ENCODE data around the gene UBA7. TPM values are rescaled to one million over a fixed set of nuclear protein-coding genes. Genes with fewer than 3 reads are reported as not detected.
"Not testable (repeated sequence)": the region's sequence is repeated elsewhere in the genome, so short reads cannot be mapped to it uniquely, and the experiment has no call there.

The UBA7 gene
- total RNA-seq, 2 experiments from 2014 or later, result 93.5 to 97.7 TPM

GRCh38 chr3:49790626-49791411 lies 22.9 kb downstream of the UBA7 start:
- no peaks in the 10 kb centered on the region for H3K9me3 Mint-ChIP-seq
- H3K4me1 Mint-ChIP-seq (ENCODE audit: low read depth), result peaks cover 10% of the 10 kb centered on the region
- H3K27ac Mint-ChIP-seq, result no peak overlapping the region
- CTCF ChIA-PET, result interaction anchor here (0.6 to 0.7 kb wide), 2 partner anchors 16 to 49 kb away, joined by 4 read pairs; no protein-coding TSS in a partner anchor
- DNase-seq, result no peak
- H3K4me3 Mint-ChIP-seq, result no peak overlapping the region
- H3K36me3 Mint-ChIP-seq (ENCODE audit: low read depth), result no peaks in the 10 kb centered on the region
- H3K27me3 Mint-ChIP-seq (ENCODE audit: low read depth), result no peaks in the 10 kb centered on the region
- intact Hi-C loops (cut with micrococcal nuclease), result no loop called here

GRCh38 chr3:49788056-49788455 lies 25.7 kb downstream of the UBA7 start:
- Mint-ChIP-seq H3K4me3 (no peak overlapping the region), H3K36me3 (ENCODE audit: low read depth) (peaks cover 11% of the 10 kb centered on the region), H3K4me1 (ENCODE audit: low read depth) (peaks cover 23% of the 10 kb centered on the region), H3K27ac (no peak overlapping the region), H3K27me3 (ENCODE audit: low read depth) (no peaks in the 10 kb centered on the region), H3K9me3 (no peaks in the 10 kb centered on the region)
- no peak for DNase-seq
- intact Hi-C loops (cut with micrococcal nuclease), result loop anchor here (5.0 kb wide), 1 partner anchor 766 kb away; the partner anchor contains the start of gene NDUFAF3
- CTCF ChIA-PET, result interaction anchor here (1.2 to 2.9 kb wide), 3 partner anchors 14 to 52 kb away, joined by 5 to 17 read pairs (median 6); no protein-coding TSS in a partner anchor

GRCh38 chr3:49787536-49787935 lies 26.2 kb downstream of the UBA7 start:
- Mint-ChIP-seq H3K27ac (no peak overlapping the region), H3K4me3 (peak overlapping the region; percentile 83), H3K27me3 (ENCODE audit: low read depth) (no peaks in the 10 kb centered on the region), H3K36me3 (ENCODE audit: low read depth) (peaks cover 11% of the 10 kb centered on the region), H3K4me1 (ENCODE audit: low read depth) (peaks cover 23% of the 10 kb centered on the region), H3K9me3 (no peaks in the 10 kb centered on the region)
- CTCF ChIA-PET, result interaction anchor here (1.2 to 2.9 kb wide), 4 partner anchors 15 to 247 kb away, joined by 3 to 17 read pairs (median 6); no protein-coding TSS in a partner anchor
- intact Hi-C loops (cut with micrococcal nuclease), result loop anchor here (5.0 kb wide), 1 partner anchor 765 kb away; the partner anchor contains the start of gene NDUFAF3
- no peak for DNase-seq

DNA sequence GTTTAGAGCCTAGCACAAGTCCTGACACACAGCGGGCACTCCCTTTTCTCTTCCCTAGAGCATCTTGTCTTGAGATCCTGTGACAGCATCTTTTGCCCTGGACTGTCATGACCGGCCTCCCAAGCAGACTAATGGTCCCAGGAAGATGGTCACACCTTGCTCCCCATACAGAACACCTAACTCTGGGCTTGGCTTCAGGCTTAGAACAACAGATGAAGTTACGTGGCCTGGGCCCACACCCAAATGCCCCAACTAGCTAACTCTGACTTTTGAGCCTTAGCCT lies 26.6 kb downstream of the UBA7 start:
- CTCF ChIA-PET, result interaction anchor here (1.2 to 2.9 kb wide), 4 partner anchors 14 to 247 kb away, joined by 3 to 17 read pairs (median 6); no protein-coding TSS in a partner anchor
- H3K4me3 Mint-ChIP-seq, result peak overlapping the region; percentile 83

DNA sequence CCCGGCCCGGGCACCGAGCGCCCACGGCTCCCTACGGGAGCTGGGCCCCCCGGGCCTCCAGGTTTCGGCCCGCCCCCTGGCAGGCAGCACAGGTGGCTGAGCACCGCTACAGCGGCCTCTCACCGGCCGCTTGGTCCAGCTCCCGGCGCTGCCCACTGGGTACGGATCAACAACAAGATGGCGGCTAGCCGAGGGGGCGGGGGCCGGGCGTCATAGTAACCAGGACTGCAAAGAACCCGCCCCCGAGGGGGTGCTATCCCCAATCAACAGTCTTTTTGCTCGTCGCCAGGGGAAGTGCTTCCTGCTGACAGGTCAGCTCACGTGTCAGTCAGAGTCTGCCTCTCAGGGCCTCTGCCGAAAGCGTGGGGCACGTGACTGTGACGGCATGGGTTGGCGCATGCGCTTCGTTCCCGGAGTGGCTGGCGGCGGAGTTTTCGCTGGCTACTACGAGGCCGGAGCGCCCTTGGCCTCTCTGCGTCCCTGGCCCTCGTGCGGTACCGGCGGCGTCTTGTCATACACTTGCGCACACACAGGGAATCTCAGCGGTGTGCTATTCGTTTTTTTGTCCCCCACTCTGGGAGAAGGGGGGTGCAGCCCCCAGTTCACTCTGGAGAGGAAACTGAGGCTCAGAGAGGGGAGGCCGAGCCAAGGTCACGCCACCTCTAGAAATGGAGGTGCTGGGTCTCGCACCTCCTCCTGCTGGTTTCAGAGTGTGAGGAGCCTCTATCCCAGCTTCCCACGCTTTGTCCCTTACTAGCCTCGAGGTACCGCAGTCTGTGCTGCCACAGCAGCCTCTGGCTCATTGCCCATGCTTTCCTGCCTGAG lies 27.2 kb downstream of the UBA7 start, which contains the start of gene IP6K1:
Gene IP6K1, minus strand, starts transcription at position 186 of the 825 bp plus-strand sequence. CDS start 38,502 bp downstream, outside the sequence.
- Mint-ChIP-seq H3K9me3 (no peaks in the 10 kb centered on the region), H3K27me3 (ENCODE audit: low read depth) (no peaks in the 10 kb centered on the region), H3K4me1 (ENCODE audit: low read depth) (peaks cover 28% of the 10 kb centered on the region), H3K4me3 (peak within 1 kb of the TSS; percentile 83), H3K27ac (peak within 1 kb of the TSS; percentile 86), H3K36me3 (ENCODE audit: low read depth) (peaks cover 14% of the 10 kb centered on the region)
- CTCF ChIA-PET, result interaction anchor here (1.2 to 2.9 kb wide), 4 partner anchors 14 to 246 kb away, joined by 3 to 17 read pairs (median 4); no protein-coding TSS in a partner anchor
- intact Hi-C loops (cut with micrococcal nuclease), result loop anchor here (1.0 to 5.0 kb wide), 7 partner anchors 27 to 764 kb away; partner anchors contain the start of genes AMIGO3, APEH, IFRD2 and NDUFAF3
- DNase-seq, result peak; percentile 100

More for the DNA sequence above, 26.6 kb downstream of the UBA7 start:
- peaks cover 14% of the 10 kb centered on the region for H3K36me3 Mint-ChIP-seq (ENCODE audit: low read depth)
- H3K9me3 Mint-ChIP-seq, result no peaks in the 10 kb centered on the region
- intact Hi-C loops (cut with micrococcal nuclease), result loop anchor here (5.0 kb wide), 1 partner anchor 765 kb away; the partner anchor contains the start of gene NDUFAF3
- no peak for DNase-seq
- H3K4me1 Mint-ChIP-seq (ENCODE audit: low read depth), result peaks cover 27% of the 10 kb centered on the region
- H3K27me3 Mint-ChIP-seq (ENCODE audit: low read depth), result no peaks in the 10 kb centered on the region
- H3K27ac Mint-ChIP-seq, result peak overlapping the region; percentile 86

GRCh38 chr3:49785565-49786356 lies 28.0 kb downstream of the UBA7 start:
- peak overlapping the region; percentile 83 for H3K4me3 Mint-ChIP-seq
- DNase-seq, result peak; percentile 45
- CTCF ChIA-PET, result interaction anchor here (1.4 to 2.9 kb wide), 3 partner anchors 41 to 246 kb away, joined by 3 to 17 read pairs (median 3); no protein-coding TSS in a partner anchor
- no peaks in the 10 kb centered on the region for H3K9me3 Mint-ChIP-seq
- H3K36me3 Mint-ChIP-seq (ENCODE audit: low read depth), result peaks cover 16% of the 10 kb centered on the region
- no peaks in the 10 kb centered on the region for H3K27me3 Mint-ChIP-seq (ENCODE audit: low read depth)
- H3K4me1 Mint-ChIP-seq (ENCODE audit: low read depth), result peaks cover 36% of the 10 kb centered on the region
- H3K27ac Mint-ChIP-seq, result peak overlapping the region; percentile 75
- intact Hi-C loops (cut with micrococcal nuclease), result loop anchor here (1.0 to 5.0 kb wide), 7 partner anchors 28 to 763 kb away; partner anchors contain the start of genes AMIGO3, APEH, IFRD2 and NDUFAF3

- CTCF ChIA-PET, result interaction anchor here (0.6 to 1.3 kb wide), 3 partner anchors 63 to 243 kb away, joined by 3 to 4 read pairs (median 3); no protein-coding TSS in a partner anchor
- intact Hi-C loops (cut with micrococcal nuclease); H3K4me3 Mint-ChIP-seq; H3K27ac Mint-ChIP-seq; H3K9me3 Mint-ChIP-seq; DNase-seq; H3K27me3 Mint-ChIP-seq (ENCODE audit: low read depth): not testable (repeated sequence)
- Mint-ChIP-seq H3K36me3 (ENCODE audit: low read depth) (peaks cover 19% of the 10 kb centered on the region), H3K4me1 (ENCODE audit: low read depth) (peaks cover 49% of the 10 kb centered on the region)
These were observed 31.5 kb downstream of the UBA7 start for GRCh38 chr3:49782277-49782676.

DNA sequence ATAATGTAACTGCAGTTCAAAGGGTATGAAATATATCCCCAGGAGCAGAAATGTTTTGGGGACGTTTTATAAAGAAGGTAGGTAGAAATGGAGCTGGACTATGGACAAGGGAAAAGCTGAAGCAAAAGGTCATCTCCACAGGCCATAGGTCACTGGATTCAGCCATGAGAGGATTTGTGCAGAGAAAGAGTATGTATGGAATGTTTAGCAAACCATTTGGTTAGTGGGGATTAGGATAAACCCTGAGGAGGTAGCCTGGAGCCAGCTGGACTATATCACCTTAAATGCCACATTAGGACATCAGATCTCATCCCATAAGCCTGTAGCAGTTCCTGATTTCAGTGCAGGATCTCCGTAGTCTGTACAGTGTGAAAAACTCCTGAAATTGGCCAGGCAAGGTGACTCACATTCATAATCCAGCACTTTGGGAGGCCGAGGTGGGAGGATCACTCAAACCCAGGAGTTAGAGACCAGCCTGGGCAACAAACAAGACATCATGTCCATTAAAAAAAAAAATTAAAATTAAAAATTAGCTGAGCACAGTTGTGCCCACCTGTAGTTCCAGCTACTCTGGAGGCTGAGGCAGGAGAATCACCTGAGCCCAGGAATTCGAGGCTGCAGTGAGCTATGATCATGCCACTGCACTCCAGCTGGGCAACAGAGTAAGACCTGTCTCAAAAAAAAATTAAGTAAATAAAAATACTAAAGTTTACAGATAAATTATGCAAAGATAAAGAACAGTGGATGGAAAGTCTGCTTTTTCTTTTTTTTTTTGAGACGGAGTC lies 32.1 kb downstream of the UBA7 start:
- Mint-ChIP-seq H3K4me3 (no peak overlapping the region), H3K9me3 (no peaks in the 10 kb centered on the region), H3K4me1 (ENCODE audit: low read depth) (peaks cover 48% of the 10 kb centered on the region), H3K36me3 (ENCODE audit: low read depth) (peaks cover 23% of the 10 kb centered on the region), H3K27me3 (ENCODE audit: low read depth) (no peaks in the 10 kb centered on the region), H3K27ac (no peak overlapping the region)
- DNase-seq, result no peak
- intact Hi-C loops (cut with micrococcal nuclease), result no loop called here
- CTCF ChIA-PET, result interaction anchor here (0.6 to 1.3 kb wide), 3 partner anchors 63 to 242 kb away, joined by 3 to 4 read pairs (median 3); no protein-coding TSS in a partner anchor

DNA sequence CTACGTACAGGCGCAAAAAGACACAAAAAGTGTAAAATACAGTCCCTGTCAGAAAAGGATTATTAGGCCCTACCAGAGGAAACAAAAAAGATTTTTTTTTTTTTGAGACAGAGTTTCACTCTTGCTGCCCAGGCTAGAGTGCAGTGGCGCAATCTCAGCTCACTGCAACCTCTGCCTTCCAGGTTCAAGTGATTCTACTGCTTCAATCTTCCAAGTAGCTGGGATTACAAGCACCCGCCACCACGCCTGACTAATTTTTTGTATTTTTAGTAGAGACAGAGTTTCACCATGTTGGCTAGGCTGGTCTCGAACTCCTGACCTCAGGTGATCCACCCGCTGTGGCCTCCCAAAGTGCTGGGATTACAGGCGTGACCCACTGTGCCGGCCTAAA lies 32.8 kb downstream of the UBA7 start:
- CTCF ChIA-PET; intact Hi-C loops (cut with micrococcal nuclease): not testable (repeated sequence)
- peaks cover 49% of the 10 kb centered on the region for H3K4me1 Mint-ChIP-seq (ENCODE audit: low read depth)

DNA sequence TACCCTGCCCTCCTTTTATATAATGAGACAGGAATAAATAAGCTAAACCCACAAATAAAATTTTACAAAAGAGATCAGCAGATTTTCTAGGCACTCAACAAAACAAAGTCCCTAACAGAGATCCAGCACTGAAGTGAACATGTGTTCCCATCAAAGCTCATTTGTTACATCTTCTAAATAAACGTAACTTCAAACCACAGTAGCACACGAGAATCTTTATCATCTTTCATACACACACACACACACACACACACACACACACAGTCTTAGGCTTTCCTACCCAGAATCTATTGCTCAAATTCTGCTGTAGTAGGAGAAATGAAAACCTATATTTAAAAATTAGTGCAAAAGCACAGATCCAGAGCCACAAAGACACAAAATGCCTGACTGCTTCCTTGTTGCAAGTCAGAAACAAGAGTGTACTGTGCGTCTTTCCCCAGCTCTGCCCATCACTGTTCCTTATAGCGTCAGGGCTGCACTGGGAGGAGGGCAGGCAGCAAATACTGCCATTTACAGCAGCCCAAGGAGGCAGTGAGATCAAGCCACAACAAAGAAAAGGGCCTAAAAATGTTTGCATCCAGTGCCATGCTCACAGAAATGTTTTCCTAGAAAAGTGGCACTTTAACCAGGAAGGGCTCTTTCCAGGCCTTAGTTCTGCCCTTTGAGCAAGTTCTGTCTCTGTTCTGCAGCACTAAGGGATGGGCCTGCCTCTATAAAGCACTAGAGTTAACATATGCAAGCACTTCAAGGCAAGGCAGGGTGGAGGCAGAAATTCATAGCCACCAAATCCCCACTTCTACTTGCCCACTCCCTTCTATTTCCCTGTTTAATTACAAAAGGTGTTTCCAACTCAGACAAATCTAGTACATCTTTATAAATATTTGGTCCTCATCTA lies 33.4 kb downstream of the UBA7 start:
- no peak for DNase-seq
- no peaks in the 10 kb centered on the region for H3K9me3 Mint-ChIP-seq
- peaks cover 22% of the 10 kb centered on the region for H3K36me3 Mint-ChIP-seq (ENCODE audit: low read depth)
- H3K27me3 Mint-ChIP-seq (ENCODE audit: low read depth), result no peaks in the 10 kb centered on the region
- CTCF ChIA-PET, result no interaction called here
- intact Hi-C loops (cut with micrococcal nuclease), result no loop called here
- no peak overlapping the region for H3K4me3 Mint-ChIP-seq
- no peak overlapping the region for H3K27ac Mint-ChIP-seq
- H3K4me1 Mint-ChIP-seq (ENCODE audit: low read depth), result peaks cover 48% of the 10 kb centered on the region

More for the DNA sequence above, 32.8 kb downstream of the UBA7 start:
- not testable (repeated sequence) for H3K9me3 Mint-ChIP-seq; H3K27ac Mint-ChIP-seq; H3K27me3 Mint-ChIP-seq (ENCODE audit: low read depth); H3K4me3 Mint-ChIP-seq; DNase-seq
- H3K36me3 Mint-ChIP-seq (ENCODE audit: low read depth), result peaks cover 24% of the 10 kb centered on the region
